Chondrocyte (in vitro differentiated cells): Measurements from ENCODE around the gene OR1A1. TPM values are rescaled to one million over a fixed set of nuclear protein-coding genes. Genes with fewer than 3 reads are reported as not detected.
"Not testable (repeated sequence)": the region's sequence is repeated elsewhere in the genome, so short reads cannot be mapped to it uniquely, and the experiment has no call there.

Experiments
- DNase-seq: peaks from one replicate; pipeline ENCODE4 v3.0.0; 2021; ENCODE audit warnings: mixed read lengths, low spot score
- H3K27ac Mint-ChIP-seq: one replicate; pipeline ENCODE4 v1.8.0; 2021; ENCODE audit warnings: mild to moderate bottlenecking, moderate library complexity, mixed read lengths; ENCODE audit not compliant: unreplicated experiment
- H3K27me3 Mint-ChIP-seq: 2 replicates; pipeline ENCODE4 v1.8.0; 2021; ENCODE audit warnings: low read depth, mixed read lengths
- H3K36me3 Mint-ChIP-seq: 2 replicates; pipeline ENCODE4 v1.8.0; 2021; ENCODE audit warnings: low read depth, mixed read lengths
- H3K4me1 Mint-ChIP-seq: 2 replicates; pipeline ENCODE4 v1.8.0; 2021; ENCODE audit warnings: low read depth, mild to moderate bottlenecking, mixed read lengths
- H3K4me3 Mint-ChIP-seq: one replicate; pipeline ENCODE4 v1.8.0; 2021; ENCODE audit warnings: mild to moderate bottlenecking, moderate library complexity, mixed read lengths; ENCODE audit not compliant: unreplicated experiment
- H3K9me3 Mint-ChIP-seq: 2 replicates; pipeline ENCODE4 v1.8.0; 2021; ENCODE audit warnings: low read depth, mixed read lengths
- CTCF ChIP-seq: fragments of 200-600 bp; sonication (generic); IDR thresholded peaks from 2 replicates; pipeline ENCODE4 v1.5.0; 2021; ENCODE audit warnings: antibody characterized with exemption, mild to moderate bottlenecking, moderate library complexity
- total RNA-seq: library from RNA; stranded (reverse); gene quantifications from 3 replicates; pipeline ENCODE4 v1.2.1, GENCODE V29; 2021

OR1A1 gene
- total RNA-seq, 1 donor from 2014 or later, result not detected

GRCh38 chr17:3249013-3249412 is 41.5 kb downstream of the OR1A1 start:
- DNase-seq, H3K27ac Mint-ChIP-seq, H3K27me3 Mint-ChIP-seq, H3K36me3 Mint-ChIP-seq, H3K9me3 Mint-ChIP-seq, H3K4me3 Mint-ChIP-seq, H3K4me1 Mint-ChIP-seq: not testable (repeated sequence)

- DNase-seq, result no peak
- Mint-ChIP-seq H3K36me3 (no peaks in the 10 kb centered on the region), H3K27ac (no peak overlapping the region), H3K27me3 (peaks cover 8% of the 10 kb centered on the region), H3K4me1 (no peaks in the 10 kb centered on the region), H3K9me3 (peaks cover 21% of the 10 kb centered on the region), H3K4me3 (no peak overlapping the region)
- no peak for TF ChIP-seq CTCF
Observed at GRCh38 chr17:3256575-3256974, 49.1 kb downstream of the OR1A1 start.

GRCh38 chr17:3260163-3260562 is 52.7 kb downstream of the OR1A1 start:
- DNase-seq, result no peak
- H3K27me3 Mint-ChIP-seq, result peaks cover 13% of the 10 kb centered on the region

DNA sequence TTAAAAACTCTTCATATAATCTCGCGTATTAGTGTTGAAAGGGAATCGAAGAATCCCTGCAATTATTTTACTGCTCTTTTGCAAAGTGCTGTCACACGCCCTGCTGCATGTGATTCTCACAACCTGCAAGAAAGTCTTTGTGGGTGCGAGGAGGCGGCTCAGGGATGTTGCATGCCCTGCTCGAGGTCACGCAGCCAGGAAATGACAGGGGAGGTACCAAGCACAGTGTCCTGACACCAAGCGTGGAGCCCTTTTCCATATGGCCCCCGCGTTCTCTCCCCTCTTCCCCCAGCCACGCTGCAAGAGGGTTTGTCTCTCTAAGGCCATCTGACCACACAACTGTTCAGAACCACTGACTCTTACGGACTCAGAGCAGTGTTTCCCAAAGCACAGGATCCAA is 53.1 kb downstream of the OR1A1 start:
- no peak overlapping the region for H3K27ac Mint-ChIP-seq
- H3K4me3 Mint-ChIP-seq, result no peak overlapping the region
- no peak for TF ChIP-seq CTCF
- peaks cover 13% of the 10 kb centered on the region for H3K27me3 Mint-ChIP-seq
- H3K36me3 Mint-ChIP-seq, result no peaks in the 10 kb centered on the region
- H3K9me3 Mint-ChIP-seq, result peaks cover 15% of the 10 kb centered on the region
- no peaks in the 10 kb centered on the region for H3K4me1 Mint-ChIP-seq
- DNase-seq, result no peak

More at GRCh38 chr17:3260163-3260562, 52.7 kb downstream of the OR1A1 start:
- Mint-ChIP-seq H3K9me3 (peaks cover 15% of the 10 kb centered on the region), H3K36me3 (no peaks in the 10 kb centered on the region), H3K4me1 (no peaks in the 10 kb centered on the region), H3K27ac (no peak overlapping the region), H3K4me3 (no peak overlapping the region)
- no peak for TF ChIP-seq CTCF

Other genes with a start within 250 kb of the OR1A1 start
- gene OR1D5, start 144.1 kb upstream of the OR1A1 start, total RNA-seq, result not detected in 3 replicates
- gene OR1D2, start 103.2 kb upstream of the OR1A1 start, total RNA-seq, result not detected in 3 replicates
- not detected in 3 replicates for gene OR1G1, start 80.1 kb upstream of the OR1A1 start, total RNA-seq
- gene OR1A2, start 10.1 kb upstream of the OR1A1 start, total RNA-seq, result not detected in 3 replicates
- not detected in 3 replicates for gene OR3A1, start 90.7 kb downstream of the OR1A1 start, total RNA-seq
- gene OR3A2, start 178.6 kb downstream of the OR1A1 start, total RNA-seq, result not detected in 3 replicates
- gene OR1E1, start 190.7 kb downstream of the OR1A1 start, total RNA-seq, result not detected in 3 replicates
- not detected in 3 replicates for gene OR3A3, start 203.7 kb downstream of the OR1A1 start, total RNA-seq
- gene OR1E2, start 226.2 kb downstream of the OR1A1 start, total RNA-seq, result not detected in 3 replicates